GM21786 (cell line): Measurements from ENCODE around the gene ECE1.

ENCODE experiments used
- ATAC-seq: cut with Tn5 transposase; IDR thresholded peaks from one replicate; pipeline ENCODE4 v1.9.1; 2021; ENCODE audit not compliant: unreplicated experiment

The ECE1 gene

DNA sequence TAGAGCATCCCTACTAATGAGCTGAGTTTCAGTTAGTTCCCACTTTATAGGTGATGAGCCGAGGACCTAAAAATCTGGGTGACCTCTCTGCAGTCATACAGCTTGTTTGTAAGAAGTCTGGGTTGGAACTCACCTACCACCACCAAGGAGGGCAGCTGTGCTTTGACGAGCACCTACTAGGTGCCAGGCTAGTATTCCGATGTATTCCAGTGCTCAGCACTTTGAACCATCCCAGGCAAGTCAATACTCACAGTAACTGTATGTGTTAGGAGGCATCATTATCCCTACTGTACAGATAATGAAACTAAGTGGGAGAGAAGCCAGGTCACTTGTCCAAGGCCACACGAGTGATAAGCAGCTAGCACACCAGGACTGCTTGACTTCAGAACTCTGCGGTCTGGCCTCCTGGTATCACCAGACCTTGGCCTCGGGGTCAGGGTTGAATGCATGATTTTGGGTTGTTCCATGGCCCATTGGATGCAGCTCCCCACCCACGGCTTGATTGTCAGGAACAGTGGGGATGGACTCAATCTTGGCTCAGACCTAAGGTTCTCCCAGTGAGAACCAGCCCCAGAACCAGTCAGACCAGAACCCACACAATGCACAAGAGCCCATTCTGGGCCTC lies 20.7 kb downstream of the ECE1 start:
- no peak for ATAC-seq

DNA sequence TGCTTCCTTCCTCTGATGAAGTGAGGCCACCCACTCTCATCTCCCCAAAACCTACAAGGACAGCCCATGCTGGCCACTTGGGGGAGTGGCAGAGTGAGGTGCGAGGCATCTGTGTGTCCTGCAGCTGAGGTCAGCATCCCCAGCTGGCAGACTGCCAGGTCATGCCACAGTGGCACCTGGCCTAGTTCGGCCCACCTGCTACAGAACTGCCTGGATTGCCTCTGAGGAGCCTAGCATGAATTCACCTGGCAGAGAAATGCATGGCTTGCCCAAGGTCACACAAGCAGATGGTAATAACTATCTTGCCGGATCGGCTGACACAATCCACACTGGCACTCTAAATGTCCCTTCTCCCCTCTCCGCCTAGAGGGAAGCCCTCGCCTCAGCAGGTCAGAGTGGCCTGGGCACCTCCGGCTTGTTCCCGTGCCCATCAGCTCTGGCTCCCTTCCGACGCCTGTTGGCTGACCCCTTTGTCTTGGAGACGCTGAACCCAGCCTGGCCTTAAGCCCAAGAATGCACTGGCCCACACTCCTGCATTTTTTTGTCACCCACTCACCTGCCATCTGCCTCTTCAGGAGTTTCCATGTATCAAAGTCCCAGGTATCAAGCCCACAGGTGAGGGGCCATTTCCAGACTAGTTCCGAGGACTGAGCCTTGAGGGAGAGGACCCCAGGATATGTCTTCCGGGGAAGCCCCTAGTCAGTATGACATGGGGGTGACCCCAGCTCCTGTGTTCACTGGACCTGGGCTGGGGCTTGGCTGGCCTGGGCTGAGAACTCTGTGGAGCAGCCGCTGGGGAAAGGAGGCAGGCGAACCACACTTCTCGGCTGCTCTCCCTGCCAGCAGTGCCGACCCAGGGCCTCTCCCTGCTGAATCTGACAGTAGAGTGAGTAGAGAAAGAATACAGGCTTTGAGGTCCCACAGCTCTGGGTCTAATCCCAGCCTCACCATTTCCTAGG lies 21.7 kb downstream of the ECE1 start:
- ATAC-seq = no peak

DNA sequence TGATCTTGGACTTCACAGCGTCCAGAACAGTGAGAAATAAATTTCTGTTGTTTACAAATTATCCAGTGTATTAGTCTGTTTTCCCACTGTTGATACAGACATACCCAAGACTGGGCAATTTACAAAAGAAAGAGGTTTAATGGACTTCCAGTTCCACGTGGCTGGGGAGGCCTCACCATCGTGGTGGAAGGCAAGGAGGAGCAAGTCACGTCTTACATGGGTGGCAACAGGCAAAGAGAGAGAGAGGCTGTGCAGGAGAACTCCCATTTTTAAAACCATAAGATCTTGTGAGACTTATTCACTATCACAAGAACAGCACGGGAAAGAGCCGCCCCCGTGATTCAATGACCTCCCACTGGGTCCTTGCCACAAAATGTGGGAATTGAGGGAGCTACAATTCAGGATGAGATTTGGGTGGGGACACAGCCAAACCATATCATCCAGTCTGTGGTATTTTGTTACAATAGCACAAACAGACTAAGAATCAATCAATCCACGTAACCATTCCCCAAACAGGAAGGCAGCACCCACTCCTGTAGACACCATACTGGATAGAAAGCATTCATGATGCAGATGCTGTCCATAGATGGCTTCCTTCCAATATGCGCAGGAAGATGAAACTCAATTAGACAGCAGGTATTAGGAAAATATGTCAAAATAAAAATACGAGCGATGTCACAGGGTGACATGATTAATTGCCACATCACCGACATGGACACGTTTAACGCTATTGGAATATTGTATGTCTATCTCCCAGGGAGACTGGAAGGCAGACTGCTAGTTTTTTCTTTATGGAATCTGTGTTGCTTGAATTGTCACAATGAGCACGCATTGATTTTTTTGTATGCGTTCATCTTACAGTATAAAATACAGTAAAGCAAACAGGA lies 22.8 kb downstream of the ECE1 start:
- no peak for ATAC-seq

GRCh38 chr1:21266119-21266774 lies 24.0 kb downstream of the ECE1 start:
- no peak for ATAC-seq

- no peak for ATAC-seq
Measured at GRCh38 chr1:21265644-21266043, 24.6 kb downstream of the ECE1 start.

- no peak for ATAC-seq
Measured at GRCh38 chr1:21264898-21265297, 25.4 kb downstream of the ECE1 start.

GRCh38 chr1:21263653-21264225 lies 26.5 kb downstream of the ECE1 start:
- ATAC-seq = no peak

DNA sequence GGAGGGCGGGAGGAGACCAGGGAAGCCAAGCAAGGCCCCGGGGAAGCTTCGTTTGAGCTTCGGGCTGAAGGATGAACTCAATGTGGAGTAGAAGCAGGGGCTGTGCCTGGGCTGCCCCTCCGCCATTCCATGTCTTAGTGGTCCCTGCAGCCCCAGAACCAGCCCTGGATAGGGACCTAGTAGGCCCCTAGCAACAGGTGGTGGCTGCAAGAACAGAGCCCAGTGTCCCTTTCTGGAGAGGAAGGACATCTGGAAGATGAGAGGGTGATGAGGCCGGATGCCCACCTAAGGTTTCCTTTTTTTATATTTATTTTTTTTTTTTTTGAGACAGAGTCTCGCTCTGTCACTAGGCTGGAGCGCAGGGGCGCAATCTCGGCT lies 27.2 kb downstream of the ECE1 start:
- no peak for ATAC-seq

DNA sequence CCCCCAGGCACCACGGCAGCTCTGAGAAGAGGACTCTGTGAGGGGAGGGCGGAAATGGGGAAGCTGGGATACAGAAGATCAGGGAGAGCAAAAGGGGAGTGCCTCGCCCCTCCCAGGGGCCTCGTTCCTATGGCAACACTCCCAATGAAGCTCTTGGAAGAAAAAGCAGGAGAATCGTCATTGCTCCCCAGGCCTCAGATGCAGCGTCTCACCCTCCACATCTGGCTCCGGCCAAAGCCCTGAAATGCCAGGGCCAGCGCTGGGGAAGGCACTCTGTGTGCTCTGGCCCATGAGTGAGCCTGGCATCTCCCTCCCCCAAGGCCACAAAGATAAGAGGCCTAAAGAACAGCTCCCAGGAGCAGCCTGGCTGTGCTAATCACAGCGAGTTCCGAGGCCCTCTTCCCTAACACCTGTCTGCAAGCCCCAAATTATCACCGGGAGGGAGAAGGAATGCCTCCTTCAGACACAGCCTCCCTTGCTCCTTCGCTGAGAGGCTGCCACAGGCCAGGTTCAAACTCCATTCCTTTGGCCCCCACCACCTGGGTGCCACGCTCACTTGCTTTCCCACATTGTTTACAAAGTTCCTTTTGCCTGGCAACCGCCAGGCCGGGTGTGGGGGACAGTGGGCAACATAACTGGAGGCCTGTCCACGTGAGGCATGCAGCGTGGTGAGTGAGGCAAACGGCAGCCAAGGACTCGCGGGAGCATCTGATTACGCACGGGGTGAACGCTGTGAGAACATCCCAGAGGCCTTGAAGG lies 27.8 kb downstream of the ECE1 start:
- no peak for ATAC-seq

GRCh38 chr1:21261551-21262292 lies 28.5 kb downstream of the ECE1 start:
- ATAC-seq = no peak

- no peak for ATAC-seq
Measured at GRCh38 chr1:21260405-21261125, 29.7 kb downstream of the ECE1 start.

DNA sequence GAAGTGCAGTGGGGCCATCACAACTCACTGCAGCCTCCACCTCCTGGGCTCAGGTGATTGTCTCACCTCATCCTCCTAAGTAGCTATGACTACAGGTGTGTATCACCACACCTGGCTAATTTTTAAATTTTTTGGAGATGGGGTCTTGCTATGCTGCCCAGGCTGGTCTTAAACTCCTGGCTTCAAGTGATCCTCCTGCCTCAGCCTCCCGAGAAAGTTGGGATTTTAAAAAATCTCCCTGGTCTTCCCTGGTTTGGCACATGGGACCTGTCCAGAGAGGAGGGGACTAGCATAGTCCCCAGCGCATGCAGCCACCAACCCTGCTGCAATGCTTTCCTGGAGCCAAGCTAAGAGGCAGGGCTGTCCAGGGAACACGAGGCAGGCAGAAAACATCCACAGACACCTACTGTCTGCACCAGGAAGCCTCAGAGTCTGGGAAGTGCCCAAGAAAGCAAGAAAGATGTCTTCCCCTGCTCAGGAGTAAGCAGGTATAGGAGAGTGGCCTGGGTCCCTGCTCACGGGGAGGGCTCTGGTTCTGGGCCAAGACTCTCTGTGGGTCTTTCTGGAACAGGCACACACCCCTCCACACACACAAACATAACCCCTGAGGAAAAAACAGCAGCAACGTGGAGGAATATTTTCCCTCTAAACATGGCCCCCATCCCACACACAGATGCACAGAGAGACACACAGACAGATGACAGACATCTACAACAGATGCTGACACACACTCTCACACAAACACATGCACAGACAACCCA lies 30.8 kb downstream of the ECE1 start:
- ATAC-seq = no peak

GRCh38 chr1:21258331-21259134 lies 31.7 kb downstream of the ECE1 start:
- ATAC-seq = no peak

- no peak for ATAC-seq
Measured at GRCh38 chr1:21257431-21258135, 32.7 kb downstream of the ECE1 start.

GRCh38 chr1:21256776-21257175 lies 33.5 kb downstream of the ECE1 start:
- no peak for ATAC-seq

GRCh38 chr1:21255943-21256320 lies 34.3 kb downstream of the ECE1 start:
- no peak for ATAC-seq
